HEK293 (cell line): ENCODE measurements around the gene GBF1.

ENCODE experiments used
- ATF2 ChIP-seq: fragments of 450-650 bp; formaldehyde crosslinking; IDR thresholded peaks from 2 replicates; pipeline ENCODE4 v1.5.1; 2016; ENCODE audit warnings: missing biosample characterization, missing genetic modification characterization, low read depth
- HOXC10 ChIP-seq: sonication (generic); formaldehyde crosslinking; IDR thresholded peaks from 2 replicates; pipeline ENCODE4 v1.8.1; 2023; ENCODE audit warnings: mild to moderate bottlenecking, missing genetic modification reagents
- HOXD13 ChIP-seq: sonication (generic); formaldehyde crosslinking; IDR thresholded peaks from 2 replicates; pipeline ENCODE4 v1.8.0; 2022; ENCODE audit warnings: missing genetic modification reagents, borderline replicate concordance
- KLF10 ChIP-seq: fragments of 450-650 bp; IDR thresholded peaks from 2 replicates; pipeline ENCODE4 v1.5.1; 2018; ENCODE audit warnings: missing biosample characterization, mild to moderate bottlenecking, missing genetic modification characterization
- OSR2 ChIP-seq: fragments of 450-650 bp; formaldehyde crosslinking; IDR thresholded peaks from 2 replicates; pipeline ENCODE4 v1.5.1; 2016; ENCODE audit warnings: missing biosample characterization, missing genetic modification characterization
- PATZ1 ChIP-seq: fragments of 450-650 bp; formaldehyde crosslinking; IDR thresholded peaks from 2 replicates; pipeline ENCODE4 v1.5.1; 2016; ENCODE audit warnings: missing biosample characterization, missing genetic modification characterization
- PRDM1 ChIP-seq: fragments of 450-650 bp; formaldehyde crosslinking; IDR thresholded peaks from 2 replicates; pipeline ENCODE4; 2016; ENCODE audit warnings: missing biosample characterization, missing genetic modification characterization
- REPIN1 ChIP-seq: fragments of 450-650 bp; formaldehyde crosslinking; IDR thresholded peaks from 2 replicates; pipeline ENCODE4 v1.5.1; 2017; ENCODE audit warnings: missing biosample characterization, missing genetic modification characterization, low read depth
- ZBTB1 ChIP-seq: fragments of 450-650 bp; formaldehyde crosslinking; IDR thresholded peaks from 2 replicates; pipeline ENCODE4 v1.5.1; 2016; ENCODE audit warnings: missing biosample characterization, missing genetic modification characterization
- ZBTB20 ChIP-seq: fragments of 450-650 bp; formaldehyde crosslinking; IDR thresholded peaks from 2 replicates; pipeline ENCODE4 v1.5.1; 2016; ENCODE audit warnings: missing biosample characterization, missing genetic modification characterization
- ZBTB6 ChIP-seq: fragments of 450-650 bp; formaldehyde crosslinking; IDR thresholded peaks from 2 replicates; pipeline ENCODE4 v1.5.1; 2017; ENCODE audit warnings: missing biosample characterization, missing genetic modification characterization
- ZNF211 ChIP-seq: fragments of 450-650 bp; formaldehyde crosslinking; IDR thresholded peaks from 2 replicates; pipeline ENCODE4 v1.5.1; 2016; ENCODE audit warnings: low read depth, missing biosample characterization, missing genetic modification characterization
- ZNF223 ChIP-seq: fragments of 450-650 bp; formaldehyde crosslinking; IDR thresholded peaks from 2 replicates; pipeline ENCODE4 v1.5.1; 2016; ENCODE audit warnings: missing biosample characterization, missing genetic modification characterization
- ZNF324 ChIP-seq: fragments of 450-650 bp; formaldehyde crosslinking; IDR thresholded peaks from 2 replicates; pipeline ENCODE4 v1.5.1; 2016; ENCODE audit warnings: missing biosample characterization, missing genetic modification characterization
- ZNF366 ChIP-seq: fragments of 450-650 bp; formaldehyde crosslinking; conservative IDR thresholded peaks from 2 replicates; pipeline ENCODE4 v1.5.1; 2016; ENCODE audit warnings: missing biosample characterization, missing genetic modification characterization
- ZNF37A ChIP-seq: fragments of 450-650 bp; IDR thresholded peaks from 2 replicates; pipeline ENCODE4 v1.5.1; 2018; ENCODE audit warnings: missing biosample characterization, missing genetic modification characterization
- ZNF548 ChIP-seq: fragments of 450-650 bp; formaldehyde crosslinking; IDR thresholded peaks from 2 replicates; pipeline ENCODE4 v1.5.1; 2016; ENCODE audit warnings: missing biosample characterization, missing genetic modification characterization
- ZNF549 ChIP-seq: fragments of 450-650 bp; IDR thresholded peaks from 2 replicates; pipeline ENCODE4 v1.5.1; 2018; ENCODE audit warnings: missing biosample characterization, missing genetic modification characterization, mild to moderate bottlenecking, inconsistent platforms, moderate library complexity
- ZNF561 ChIP-seq: fragments of 450-650 bp; IDR thresholded peaks from 2 replicates; pipeline ENCODE4 v1.5.1; 2018; ENCODE audit warnings: missing biosample characterization, missing genetic modification characterization, borderline replicate concordance
- ZNF580 ChIP-seq: fragments of 450-650 bp; formaldehyde crosslinking; IDR thresholded peaks from 2 replicates; pipeline ENCODE4 v1.5.1; 2016; ENCODE audit warnings: missing biosample characterization, missing genetic modification characterization
- ZNF624 ChIP-seq: fragments of 450-650 bp; formaldehyde crosslinking; IDR thresholded peaks from 2 replicates; pipeline ENCODE4 v1.5.1; 2017; ENCODE audit warnings: missing biosample characterization, missing genetic modification characterization
- ZNF639 ChIP-seq: fragments of 450-650 bp; formaldehyde crosslinking; IDR thresholded peaks from 2 replicates; pipeline ENCODE4 v1.5.1; 2016; ENCODE audit warnings: missing biosample characterization, missing genetic modification characterization
- ZNF660 ChIP-seq: fragments of 450-650 bp; IDR thresholded peaks from 2 replicates; pipeline ENCODE4 v1.5.1; 2018; ENCODE audit warnings: missing biosample characterization, mild to moderate bottlenecking, missing genetic modification characterization
- ZNF830 ChIP-seq: fragments of 450-650 bp; IDR thresholded peaks from 2 replicates; pipeline ENCODE4 v1.5.0; 2018; ENCODE audit warnings: missing biosample characterization, missing genetic modification characterization, low read depth, mild to moderate bottlenecking, moderate library complexity
- ZSCAN18 ChIP-seq: fragments of 450-650 bp; formaldehyde crosslinking; IDR thresholded peaks from 2 replicates; pipeline ENCODE4 v1.5.1; 2016; ENCODE audit warnings: missing biosample characterization, missing genetic modification characterization
- ZSCAN23 ChIP-seq: fragments of 450-650 bp; formaldehyde crosslinking; IDR thresholded peaks from 2 replicates; pipeline ENCODE4 v1.5.1; 2016; ENCODE audit warnings: missing biosample characterization, missing genetic modification characterization
- ZSCAN30 ChIP-seq: fragments of 450-650 bp; IDR thresholded peaks from 2 replicates; pipeline ENCODE4 v1.5.1; 2018; ENCODE audit warnings: missing biosample characterization, mild to moderate bottlenecking, missing genetic modification characterization, moderate library complexity
- ZSCAN4 ChIP-seq: fragments of 450-650 bp; formaldehyde crosslinking; IDR thresholded peaks from 2 replicates; pipeline ENCODE4 v1.5.1; 2017; ENCODE audit warnings: missing biosample characterization, missing genetic modification characterization
- TF ChIP-seq, protein P1 (sequence below): fragments of 450-650 bp; formaldehyde crosslinking; IDR thresholded peaks from 2 replicates; pipeline ENCODE4 v1.5.1; 2016; ENCODE audit warnings: missing biosample characterization, missing genetic modification characterization

Gene GBF1

DNA sequence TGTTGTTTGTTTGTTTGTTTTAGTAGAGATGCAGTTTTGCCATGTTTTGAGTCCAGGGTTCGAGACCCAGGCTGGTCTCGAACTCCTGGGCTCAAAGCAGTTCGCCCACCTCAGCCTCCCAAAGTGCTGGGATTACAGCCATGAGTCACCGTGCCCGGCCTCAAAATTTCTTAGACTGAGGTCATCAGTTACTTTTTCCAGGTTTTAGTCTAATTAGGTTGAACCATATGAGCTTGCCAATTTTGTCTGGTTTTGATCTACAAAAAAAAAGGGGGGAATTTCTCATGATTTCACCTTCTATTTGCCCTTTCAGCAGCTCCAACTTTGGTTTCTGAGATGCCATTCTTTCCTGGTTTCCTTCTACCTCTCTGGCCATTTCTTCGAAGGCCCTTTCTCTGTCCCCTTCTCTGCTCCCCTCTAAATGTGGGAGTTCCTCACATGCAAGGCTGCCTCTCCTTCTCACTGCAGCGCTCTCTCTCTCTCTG is 181.5 kb downstream of the GBF1 start (continued):
- TF ChIP-seq ZSCAN18 (tag by site-specific recombination) (no peak), REPIN1 (tag by site-specific recombination) (no peak), ZBTB1 (tag by site-specific recombination) (no peak), ZSCAN4 (tag by site-specific recombination) (no peak), ZNF211 (tag by site-specific recombination) (no peak), HOXC10 (CRISPR knock-in tag) (no peak), KLF10 (tag by site-specific recombination) (no peak), PRDM1 (tag by site-specific recombination) (peak; percentile 85), HOXD13 (CRISPR knock-in tag) (no peak), ZBTB6 (tag by site-specific recombination) (no peak), ZNF561 (tag by site-specific recombination) (no peak), ZNF624 (no peak), PATZ1 (tag by site-specific recombination) (no peak), ZNF660 (tag by site-specific recombination) (peak; percentile 84; the same call in 1 of the 2 replicates), ZNF580 (tag by site-specific recombination) (no peak), ZSCAN23 (tag by site-specific recombination) (no peak), ZNF830 (tag by site-specific recombination) (no peak), ZNF366 (tag by site-specific recombination) (peak; percentile 79; the same call in 1 of the 2 replicates), ZNF639 (no peak), ZNF324 (tag by site-specific recombination) (peak; percentile 22; the same call in 1 of the 2 replicates), OSR2 (tag by site-specific recombination) (no peak), ZBTB20 (tag by site-specific recombination) (no peak), ATF2 (tag by site-specific recombination) (no peak), ZNF223 (tag by site-specific recombination) (no peak), ZNF37A (no peak), ZNF548 (tag by site-specific recombination) (no peak), ZNF549 (tag by site-specific recombination) (no peak), ZSCAN30 (tag by site-specific recombination) (no peak)
- TF ChIP-seq, protein P1, sequence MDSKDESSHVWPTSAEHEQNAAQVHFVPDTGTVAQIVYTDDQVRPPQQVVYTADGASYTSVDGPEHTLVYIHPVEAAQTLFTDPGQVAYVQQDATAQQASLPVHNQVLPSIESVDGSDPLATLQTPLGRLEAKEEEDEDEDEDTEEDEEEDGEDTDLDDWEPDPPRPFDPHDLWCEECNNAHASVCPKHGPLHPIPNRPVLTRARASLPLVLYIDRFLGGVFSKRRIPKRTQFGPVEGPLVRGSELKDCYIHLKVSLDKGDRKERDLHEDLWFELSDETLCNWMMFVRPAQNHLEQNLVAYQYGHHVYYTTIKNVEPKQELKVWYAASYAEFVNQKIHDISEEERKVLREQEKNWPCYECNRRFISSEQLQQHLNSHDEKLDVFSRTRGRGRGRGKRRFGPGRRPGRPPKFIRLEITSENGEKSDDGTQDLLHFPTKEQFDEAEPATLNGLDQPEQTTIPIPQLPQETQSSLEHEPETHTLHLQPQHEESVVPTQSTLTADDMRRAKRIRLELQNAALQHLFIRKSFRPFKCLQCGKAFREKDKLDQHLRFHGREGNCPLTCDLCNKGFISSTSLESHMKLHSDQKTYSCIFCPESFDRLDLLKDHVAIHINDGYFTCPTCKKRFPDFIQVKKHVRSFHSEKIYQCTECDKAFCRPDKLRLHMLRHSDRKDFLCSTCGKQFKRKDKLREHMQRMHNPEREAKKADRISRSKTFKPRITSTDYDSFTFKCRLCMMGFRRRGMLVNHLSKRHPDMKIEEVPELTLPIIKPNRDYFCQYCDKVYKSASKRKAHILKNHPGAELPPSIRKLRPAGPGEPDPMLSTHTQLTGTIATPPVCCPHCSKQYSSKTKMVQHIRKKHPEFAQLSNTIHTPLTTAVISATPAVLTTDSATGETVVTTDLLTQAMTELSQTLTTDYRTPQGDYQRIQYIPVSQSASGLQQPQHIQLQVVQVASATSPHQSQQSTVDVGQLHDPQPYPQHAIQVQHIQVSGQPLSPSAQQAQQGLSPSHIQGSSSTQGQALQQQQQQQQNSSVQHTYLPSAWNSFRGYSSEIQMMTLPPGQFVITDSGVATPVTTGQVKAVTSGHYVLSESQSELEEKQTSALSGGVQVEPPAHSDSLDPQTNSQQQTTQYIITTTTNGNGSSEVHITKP (tag by site-specific recombination), result peak; percentile 96
